Measurements from ENCODE around the gene CTNNA3. TPM values are rescaled to one million over a fixed set of nuclear protein-coding genes. Genes with fewer than 3 reads are reported as not detected.

The CTNNA3 gene
- total and polyA plus RNA-seq, 7 donors, result 0.85 to 66.2 (median 28.1) TPM

- H3K27ac ChIP-seq, result no peak overlapping the region
- no peaks in the 10 kb centered on the region for H3K36me3 ChIP-seq (ENCODE audit: insufficient read depth in 1 of 2, low read depth in 1 of 2)
- no peak for DNase-seq
- no peaks in the 10 kb centered on the region for H3K4me1 ChIP-seq
- no peak for TF ChIP-seq CTCF (IDR thresholded peaks at IDR 0.05)
- H3K4me3 ChIP-seq, result no peak overlapping the region
- intact Hi-C loops (cut with DNase I), result no loop called here
- no peaks in the 10 kb centered on the region for H3K9me3 ChIP-seq
- ATAC-seq, result no peak
- no peaks in the 10 kb centered on the region for H3K27me3 ChIP-seq (ENCODE audit: insufficient read depth in 3 of 3, low read length in 2 of 3)
Observed at GRCh38 chr10:65952086-65952485, 1743.9 kb downstream of the CTNNA3 start.

- H3K4me1 ChIP-seq, result no peaks in the 10 kb centered on the region
- no peaks in the 10 kb centered on the region for H3K9me3 ChIP-seq
- ATAC-seq, result no peak
- H3K27me3 ChIP-seq (ENCODE audit: insufficient read depth in 3 of 3, low read length in 2 of 3), result no peaks in the 10 kb centered on the region
- no peak for TF ChIP-seq CTCF (IDR thresholded peaks at IDR 0.05)
- no peak for DNase-seq
- H3K36me3 ChIP-seq (ENCODE audit: insufficient read depth in 1 of 2, low read depth in 1 of 2), result no peaks in the 10 kb centered on the region
- no peak overlapping the region for H3K27ac ChIP-seq
- intact Hi-C loops (cut with DNase I), result no loop called here
- 46 to 52% (median 48%) methylated on average over 2 of the region's 2 CpGs for WGBS, 3 donors
- no peak overlapping the region for H3K4me3 ChIP-seq
Observed at GRCh38 chr10:65950075-65950474, 1745.9 kb downstream of the CTNNA3 start.

GRCh38 chr10:65949526-65949925, 1746.5 kb downstream of the CTNNA3 start:
- DNase-seq, result no peak
- Histone ChIP-seq H3K27ac (no peak overlapping the region), H3K9me3 (no peaks in the 10 kb centered on the region), H3K27me3 (ENCODE audit: insufficient read depth in 3 of 3, low read length in 2 of 3) (no peaks in the 10 kb centered on the region), H3K36me3 (ENCODE audit: insufficient read depth in 1 of 2, low read depth in 1 of 2) (no peaks in the 10 kb centered on the region), H3K4me3 (no peak overlapping the region), H3K4me1 (no peaks in the 10 kb centered on the region)
- 70 to 98% (median 77%) methylated on average over 2 of the region's 2 CpGs for WGBS, 3 donors
- no peak for ATAC-seq
- TF ChIP-seq CTCF (IDR thresholded peaks at IDR 0.05), result no peak
- intact Hi-C loops (cut with DNase I), result no loop called here

- H3K36me3 ChIP-seq (ENCODE audit: insufficient read depth in 1 of 2, low read depth in 1 of 2), result no peaks in the 10 kb centered on the region
- no peak overlapping the region for H3K4me3 ChIP-seq
- H3K27me3 ChIP-seq (ENCODE audit: insufficient read depth in 3 of 3, low read length in 2 of 3), result no peaks in the 10 kb centered on the region
- intact Hi-C loops (cut with DNase I), result no loop called here
- ATAC-seq, result no peak
- TF ChIP-seq CTCF (IDR thresholded peaks at IDR 0.05), result no peak
- no peaks in the 10 kb centered on the region for H3K4me1 ChIP-seq
- H3K9me3 ChIP-seq, result no peaks in the 10 kb centered on the region
- 89 to 97% (median 95%) methylated on average over 3 of the region's 3 CpGs for WGBS, 3 donors
- DNase-seq, result no peak
- H3K27ac ChIP-seq, result no peak overlapping the region
Observed at GRCh38 chr10:65945061-65945460, 1750.9 kb downstream of the CTNNA3 start.

- Histone ChIP-seq H3K27ac (no peak overlapping the region), H3K4me3 (no peak overlapping the region), H3K9me3 (no peaks in the 10 kb centered on the region), H3K27me3 (ENCODE audit: insufficient read depth in 3 of 3, low read length in 2 of 3) (no peaks in the 10 kb centered on the region), H3K36me3 (ENCODE audit: insufficient read depth in 1 of 2, low read depth in 1 of 2) (no peaks in the 10 kb centered on the region), H3K4me1 (no peaks in the 10 kb centered on the region)
- DNase-seq (no peak), ATAC-seq (no peak)
- no peak for TF ChIP-seq CTCF (IDR thresholded peaks at IDR 0.05)
- intact Hi-C loops (cut with DNase I), result no loop called here
- WGBS, 3 donors, result 95 to 99% (median 96%) methylated on average over 2 of the region's 2 CpGs
Observed at GRCh38 chr10:65943451-65943850, 1752.5 kb downstream of the CTNNA3 start.

Data from psoas muscle (tissue), 8 donors.